ENCODE measurements around the gene TMEM11. TPM values are rescaled to one million over a fixed set of nuclear protein-coding genes. Genes with fewer than 3 reads are reported as not detected.

The TMEM11 gene
- total and polyA plus RNA-seq, 4 experiments from 2014 or later = 18.6 to 38.6 (median 28.7) TPM

DNA sequence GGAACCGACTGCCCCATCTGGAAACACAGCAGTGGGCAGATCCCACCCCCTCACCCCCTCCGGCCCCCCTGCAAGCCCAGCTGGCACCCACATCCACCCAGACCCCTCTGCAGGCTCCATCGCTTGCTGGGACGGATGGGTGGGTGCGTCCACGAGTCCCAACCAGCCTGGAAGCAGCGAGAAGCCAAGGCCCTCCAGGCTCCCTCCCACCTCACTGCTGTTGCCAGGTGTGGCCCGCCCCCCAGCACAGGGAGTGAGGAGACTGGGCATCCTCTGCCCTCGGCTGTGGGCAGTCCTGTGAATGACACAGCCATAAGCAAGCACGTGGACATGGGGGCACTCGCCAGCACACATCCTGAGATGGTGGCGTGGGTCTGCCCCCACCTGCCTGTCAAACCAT is 11.4 kb downstream of the TMEM11 start:
- ChIA-PET POLR2A (ENCODE audit: partially characterized antibody) (no interaction called here), CTCF (ENCODE audit: partially characterized antibody) (no interaction called here)
- H3K27ac ChIP-seq (ENCODE audit: low read depth, low read length) = no peak overlapping the region
- no peak for DNase-seq
- Mint-ChIP-seq H3K4me3 (no peak overlapping the region), H3K9me3 (no peaks in the 10 kb centered on the region), H3K36me3 (peaks cover 8 to 34% of the 10 kb centered on the region in 2 donors), H3K27ac (no peak overlapping the region), H3K27me3 (no peaks in the 10 kb centered on the region), H3K4me1 (peaks cover 22 to 45% (median 36%) of the 10 kb centered on the region in 4 donors)
- intact Hi-C loops (cut with micrococcal nuclease) = no loop called here
- no peaks in the 10 kb centered on the region for H3K27me3 ChIP-seq (ENCODE audit: insufficient read depth, low read length)
- no peak overlapping the region for H3K4me3 ChIP-seq (ENCODE audit: low read length in 2 of 2)
- peaks cover 16% of the 10 kb centered on the region for H3K4me1 ChIP-seq (ENCODE audit: insufficient read depth, low read length)
- peaks cover 13% of the 10 kb centered on the region for H3K36me3 ChIP-seq (ENCODE audit: insufficient read depth, low read length)
- no peaks in the 10 kb centered on the region for H3K9me3 ChIP-seq (ENCODE audit: control insufficient read depth in 1 of 2, low read length in 2 of 2)

DNA sequence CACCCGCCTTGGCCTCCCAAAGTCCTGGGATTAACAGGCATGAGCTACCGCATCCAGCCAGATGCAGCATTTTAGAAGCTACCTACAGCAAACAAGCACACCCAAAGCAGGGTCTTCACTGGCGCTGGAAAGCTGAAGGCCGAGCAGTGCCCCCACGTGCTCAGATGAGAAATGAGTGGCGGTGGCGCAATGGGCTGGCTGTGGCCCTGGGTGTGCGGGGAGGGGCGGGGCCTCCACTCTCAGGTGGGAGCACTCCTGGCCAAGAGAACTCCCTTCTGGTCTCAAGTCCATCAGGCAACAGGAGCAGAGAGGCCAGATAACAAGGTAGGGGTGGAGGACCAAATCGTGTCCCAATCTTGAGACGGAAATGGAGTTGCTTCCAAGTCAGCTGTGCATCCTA is 12.1 kb downstream of the TMEM11 start:
- H3K27ac ChIP-seq (ENCODE audit: low read depth, low read length) = no peak overlapping the region
- Mint-ChIP-seq H3K9me3 (no peaks in the 10 kb centered on the region), H3K4me3 (no peak overlapping the region), H3K36me3 (peaks cover 14 to 34% of the 10 kb centered on the region in 2 donors), H3K4me1 (peaks cover 21 to 44% (median 33%) of the 10 kb centered on the region in 4 donors), H3K27ac (no peak overlapping the region), H3K27me3 (no peaks in the 10 kb centered on the region)
- intact Hi-C loops (cut with micrococcal nuclease) = no loop called here
- H3K4me1 ChIP-seq (ENCODE audit: insufficient read depth, low read length) = peaks cover 16% of the 10 kb centered on the region
- H3K4me3 ChIP-seq (ENCODE audit: low read length in 2 of 2) = no peak overlapping the region
- peaks cover 18% of the 10 kb centered on the region for H3K36me3 ChIP-seq (ENCODE audit: insufficient read depth, low read length)
- no peak for DNase-seq
- ChIA-PET POLR2A (ENCODE audit: partially characterized antibody) (interaction anchor here (1.4 kb wide), 1 partner anchor 11 kb away, joined by 3 read pairs; no protein-coding TSS in a partner anchor), CTCF (ENCODE audit: partially characterized antibody) (no interaction called here)
- no peaks in the 10 kb centered on the region for H3K27me3 ChIP-seq (ENCODE audit: insufficient read depth, low read length)
- no peaks in the 10 kb centered on the region for H3K9me3 ChIP-seq (ENCODE audit: control insufficient read depth in 1 of 2, low read length in 2 of 2)

DNA sequence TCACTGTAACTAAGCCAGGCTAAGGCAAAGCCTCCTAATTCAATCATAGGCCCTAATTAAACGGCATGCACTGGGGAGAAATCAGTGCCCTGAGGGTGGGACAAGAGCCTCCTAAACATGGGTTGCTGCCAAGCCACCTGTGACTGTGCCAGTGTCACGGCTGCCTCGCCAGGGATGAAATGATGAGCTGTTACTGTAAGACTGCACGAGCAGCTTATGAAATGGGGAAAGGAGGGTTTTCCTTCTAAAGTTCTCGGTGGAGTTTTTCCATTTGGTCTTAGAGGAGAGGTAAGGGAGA is 12.7 kb downstream of the TMEM11 start:
- no peaks in the 10 kb centered on the region for H3K9me3 Mint-ChIP-seq
- H3K27me3 Mint-ChIP-seq = no peaks in the 10 kb centered on the region
- H3K4me1 ChIP-seq (ENCODE audit: insufficient read depth, low read length) = peaks cover 16% of the 10 kb centered on the region
- peaks cover 16 to 38% of the 10 kb centered on the region in 2 donors for H3K36me3 Mint-ChIP-seq
- ChIA-PET POLR2A (ENCODE audit: partially characterized antibody) (interaction anchor here (1.4 kb wide), 1 partner anchor 12 kb away, joined by 3 read pairs; no protein-coding TSS in a partner anchor), CTCF (ENCODE audit: partially characterized antibody) (no interaction called here)
- peaks cover 20 to 44% (median 30%) of the 10 kb centered on the region in 4 donors for H3K4me1 Mint-ChIP-seq
- H3K27ac Mint-ChIP-seq = peak overlapping the region in 4 of 7 donors; percentile 18 to 61 (median 38)
- H3K27me3 ChIP-seq (ENCODE audit: insufficient read depth, low read length) = no peaks in the 10 kb centered on the region
- peaks cover 23% of the 10 kb centered on the region for H3K36me3 ChIP-seq (ENCODE audit: insufficient read depth, low read length)
- DNase-seq = no peak
- no peak overlapping the region for H3K4me3 ChIP-seq (ENCODE audit: low read length in 2 of 2)
- no peak overlapping the region for H3K27ac ChIP-seq (ENCODE audit: low read depth, low read length)
- peak overlapping the region in 1 of 8 donors; percentile 5 for H3K4me3 Mint-ChIP-seq
- intact Hi-C loops (cut with micrococcal nuclease) = no loop called here
- no peaks in the 10 kb centered on the region for H3K9me3 ChIP-seq (ENCODE audit: control insufficient read depth in 1 of 2, low read length in 2 of 2)

DNA sequence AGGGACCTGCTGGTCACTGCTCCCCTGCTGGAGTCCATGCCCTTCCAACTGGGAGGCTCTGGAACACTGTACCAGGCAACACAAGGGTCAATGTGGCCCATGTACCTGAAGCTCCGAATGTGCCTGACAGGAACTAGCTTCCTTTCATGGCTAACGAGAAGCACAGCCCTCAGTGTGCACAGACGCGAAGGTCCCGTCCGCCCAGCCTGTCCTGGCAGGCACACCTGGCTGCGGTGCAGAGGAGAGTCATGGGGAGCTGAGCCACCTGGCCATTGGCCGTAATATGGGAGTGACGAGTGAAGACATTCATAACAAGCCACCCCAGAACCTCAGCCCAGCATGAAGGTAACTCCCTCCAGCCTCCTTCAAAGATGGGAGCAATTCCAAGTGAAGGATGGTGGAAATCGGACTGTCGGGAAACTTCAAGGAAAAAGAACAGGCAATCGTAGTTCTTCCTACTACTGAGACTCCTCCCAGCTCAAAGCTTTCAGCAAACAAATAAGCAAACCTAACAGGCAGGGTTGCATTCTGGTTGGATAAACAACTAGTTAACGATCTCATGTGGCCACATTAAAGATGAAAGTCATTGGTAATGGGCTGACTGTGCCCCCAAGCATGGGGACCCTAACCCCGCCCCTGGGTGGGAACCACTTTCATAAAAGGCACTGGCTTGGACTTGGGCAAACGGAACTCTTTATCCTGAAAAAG is 13.2 kb downstream of the TMEM11 start:
- Mint-ChIP-seq H3K4me3 (peak overlapping the region in 1 of 8 donors; percentile 5), H3K27me3 (no peaks in the 10 kb centered on the region), H3K27ac (peak overlapping the region in 4 of 7 donors; percentile 5 to 24 (median 20)), H3K36me3 (peaks cover 16 to 41% of the 10 kb centered on the region in 2 donors), H3K9me3 (no peaks in the 10 kb centered on the region), H3K4me1 (peaks cover 19 to 43% (median 27%) of the 10 kb centered on the region in 4 donors)
- Histone ChIP-seq H3K4me3 (ENCODE audit: low read length in 2 of 2) (no peak overlapping the region), H3K4me1 (ENCODE audit: insufficient read depth, low read length) (peaks cover 16% of the 10 kb centered on the region), H3K27me3 (ENCODE audit: insufficient read depth, low read length) (no peaks in the 10 kb centered on the region), H3K27ac (ENCODE audit: low read depth, low read length) (no peak overlapping the region), H3K9me3 (ENCODE audit: control insufficient read depth in 1 of 2, low read length in 2 of 2) (no peaks in the 10 kb centered on the region), H3K36me3 (ENCODE audit: insufficient read depth, low read length) (peaks cover 23% of the 10 kb centered on the region)
- ChIA-PET CTCF (ENCODE audit: partially characterized antibody) (interaction anchor here (0.9 to 1.1 kb wide), 2 partner anchors 10 to 13 kb away, joined by 3 to 4 read pairs; no protein-coding TSS in a partner anchor), POLR2A (ENCODE audit: partially characterized antibody) (interaction anchor here (1.4 kb wide), 1 partner anchor 13 kb away, joined by 3 read pairs; no protein-coding TSS in a partner anchor)
- DNase-seq = no peak
- intact Hi-C loops (cut with micrococcal nuclease) = no loop called here

DNA sequence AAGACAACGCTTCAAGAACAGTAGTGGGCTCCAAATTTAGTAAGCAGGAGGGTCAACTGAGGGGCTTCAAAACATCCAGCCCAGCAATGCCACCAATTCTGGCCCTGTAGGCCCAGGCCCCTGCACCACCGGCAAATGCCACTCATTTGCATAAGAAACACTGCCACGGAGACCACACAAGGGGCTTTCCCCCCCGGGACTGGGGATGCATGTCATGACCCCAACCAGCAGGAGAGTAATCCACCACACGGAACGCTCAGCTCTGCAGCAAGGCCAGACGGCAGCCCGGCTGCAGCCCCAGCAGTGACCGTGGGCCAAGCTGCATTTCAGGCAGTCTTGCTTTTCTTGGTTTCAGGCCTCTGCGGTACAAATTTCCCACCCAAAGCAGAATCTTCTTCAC is 14.1 kb downstream of the TMEM11 start:
- H3K9me3 ChIP-seq (ENCODE audit: control insufficient read depth in 1 of 2, low read length in 2 of 2) = no peaks in the 10 kb centered on the region
- no peaks in the 10 kb centered on the region for H3K27me3 ChIP-seq (ENCODE audit: insufficient read depth, low read length)
- DNase-seq = no peak
- peaks cover 11% of the 10 kb centered on the region for H3K4me1 ChIP-seq (ENCODE audit: insufficient read depth, low read length)
- ChIA-PET CTCF (ENCODE audit: partially characterized antibody) (interaction anchor here (0.9 to 1.2 kb wide), 3 partner anchors 11 to 13 kb away, joined by 3 to 4 read pairs (median 3); no protein-coding TSS in a partner anchor), POLR2A (ENCODE audit: partially characterized antibody) (no interaction called here)
- H3K36me3 Mint-ChIP-seq = peaks cover 16 to 40% of the 10 kb centered on the region in 2 donors
- intact Hi-C loops (cut with micrococcal nuclease) = no loop called here
- H3K27me3 Mint-ChIP-seq = no peaks in the 10 kb centered on the region
- H3K27ac ChIP-seq (ENCODE audit: low read depth, low read length) = no peak overlapping the region
- no peak overlapping the region for H3K4me3 ChIP-seq (ENCODE audit: low read length in 2 of 2)
- H3K9me3 Mint-ChIP-seq = no peaks in the 10 kb centered on the region
- peak overlapping the region in 1 of 7 donors; percentile 22 for H3K27ac Mint-ChIP-seq
- H3K4me1 Mint-ChIP-seq = peaks cover 13 to 34% (median 20%) of the 10 kb centered on the region in 4 donors
- peaks cover 23% of the 10 kb centered on the region for H3K36me3 ChIP-seq (ENCODE audit: insufficient read depth, low read length)
- no peak overlapping the region for H3K4me3 Mint-ChIP-seq

DNA sequence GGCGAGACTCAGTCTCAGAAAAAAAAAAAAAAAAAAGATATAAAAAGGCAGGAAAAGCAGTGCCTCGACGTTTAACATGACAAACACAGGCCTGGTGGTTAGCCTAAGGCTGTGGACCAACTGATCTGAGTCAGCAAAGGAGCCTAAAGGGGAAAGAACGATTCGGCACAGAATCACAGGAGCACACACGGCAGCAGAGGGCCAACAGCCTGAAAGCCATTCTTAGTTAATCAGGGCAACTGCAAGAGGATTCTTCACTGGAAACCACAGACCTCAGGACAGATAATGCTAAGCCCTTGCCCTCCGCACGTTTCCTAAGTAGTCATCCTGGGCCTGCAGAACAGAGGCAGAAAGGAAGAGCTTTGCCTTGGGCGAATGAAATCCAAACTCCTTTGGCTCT is 14.7 kb downstream of the TMEM11 start:
- Histone ChIP-seq H3K9me3 (ENCODE audit: control insufficient read depth in 1 of 2, low read length in 2 of 2) (no peaks in the 10 kb centered on the region), H3K4me3 (ENCODE audit: low read length in 2 of 2) (no peak overlapping the region), H3K27ac (ENCODE audit: low read depth, low read length) (no peak overlapping the region), H3K4me1 (ENCODE audit: insufficient read depth, low read length) (peaks cover 6% of the 10 kb centered on the region), H3K36me3 (ENCODE audit: insufficient read depth, low read length) (peaks cover 23% of the 10 kb centered on the region), H3K27me3 (ENCODE audit: insufficient read depth, low read length) (no peaks in the 10 kb centered on the region)
- ChIA-PET CTCF (ENCODE audit: partially characterized antibody) (interaction anchor here (1.1 to 1.2 kb wide), 2 partner anchors 12 to 14 kb away, joined by 3 to 4 read pairs; no protein-coding TSS in a partner anchor), POLR2A (ENCODE audit: partially characterized antibody) (no interaction called here)
- no peak overlapping the region for H3K4me3 Mint-ChIP-seq
- H3K4me1 Mint-ChIP-seq = peaks cover 8 to 33% (median 19%) of the 10 kb centered on the region in 4 donors
- DNase-seq = no peak
- H3K27me3 Mint-ChIP-seq = no peaks in the 10 kb centered on the region
- H3K36me3 Mint-ChIP-seq = peaks cover 16 to 46% of the 10 kb centered on the region in 2 donors
- intact Hi-C loops (cut with micrococcal nuclease) = no loop called here
- H3K27ac Mint-ChIP-seq = peak overlapping the region in 1 of 7 donors; percentile 19
- H3K9me3 Mint-ChIP-seq = no peaks in the 10 kb centered on the region

DNA sequence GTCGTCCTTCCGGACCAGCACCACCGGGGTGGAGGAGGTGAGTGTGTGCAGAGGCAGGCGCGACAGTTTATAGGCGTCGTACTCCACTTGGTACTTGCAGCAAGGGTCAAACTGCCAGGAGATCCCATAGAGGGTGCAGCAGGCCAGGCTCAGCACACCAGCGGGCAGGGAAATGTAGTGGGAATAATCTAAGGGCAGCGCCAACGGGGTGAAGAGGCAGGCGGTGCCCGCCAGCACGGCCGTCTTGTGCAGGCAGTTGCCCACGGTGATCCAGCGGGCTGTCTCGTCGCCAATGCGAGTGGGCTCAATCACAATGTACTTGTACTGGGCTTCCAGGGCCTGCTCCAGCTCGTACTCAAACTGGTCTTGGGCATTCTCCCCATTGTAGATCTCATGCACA is 15.6 kb downstream of the TMEM11 start:
- peaks cover 6% of the 10 kb centered on the region for H3K4me1 ChIP-seq (ENCODE audit: insufficient read depth, low read length)
- intact Hi-C loops (cut with micrococcal nuclease) = no loop called here
- ChIA-PET POLR2A (ENCODE audit: partially characterized antibody) (no interaction called here), CTCF (ENCODE audit: partially characterized antibody) (no interaction called here)
- no peaks in the 10 kb centered on the region for H3K9me3 ChIP-seq (ENCODE audit: control insufficient read depth in 1 of 2, low read length in 2 of 2)
- peaks cover 23% of the 10 kb centered on the region for H3K36me3 ChIP-seq (ENCODE audit: insufficient read depth, low read length)
- H3K27ac ChIP-seq (ENCODE audit: low read depth, low read length) = no peak overlapping the region
- H3K4me3 Mint-ChIP-seq = no peak overlapping the region
- peaks cover 8 to 32% (median 18%) of the 10 kb centered on the region in 4 donors for H3K4me1 Mint-ChIP-seq
- no peak overlapping the region for H3K4me3 ChIP-seq (ENCODE audit: low read length in 2 of 2)
- no peak for DNase-seq
- no peaks in the 10 kb centered on the region for H3K27me3 Mint-ChIP-seq
- peaks cover 16 to 48% of the 10 kb centered on the region in 2 donors for H3K36me3 Mint-ChIP-seq
- peak overlapping the region in 4 of 7 donors; percentile 32 to 43 (median 39) for H3K27ac Mint-ChIP-seq
- no peaks in the 10 kb centered on the region for H3K9me3 Mint-ChIP-seq
- H3K27me3 ChIP-seq (ENCODE audit: insufficient read depth, low read length) = no peaks in the 10 kb centered on the region
